Activated CD4-positive, alpha-beta T cell treated with anti-CD3 and anti-CD28 coated beads for 36 hours (primary cell): ENCODE results near the gene IL10. TPM values are rescaled to one million over a fixed set of nuclear protein-coding genes. Genes with fewer than 3 reads are reported as not detected.

Source experiments
- ATAC-seq: fragments of 200-7000 bp; cut with Tn5 transposase; one replicate; pipeline ENCODE4 v1.10.0; 2021; ENCODE audit warnings: mild to moderate bottlenecking, moderate library complexity
- CTCF ChIA-PET: fragments of 350-600 bp; sonication (Branson Sonifier 250); formaldehyde crosslinking; loops from one replicate; lab custom pipeline; 2021; ENCODE audit warnings: antibody characterized with exemption; lab: Charles Lee
- POLR2A ChIA-PET: fragments of 350-600 bp; sonication (Branson Sonifier 250); formaldehyde crosslinking; loops from one replicate; lab custom pipeline; 2021; ENCODE audit warnings: antibody characterized with exemption, inconsistent platforms; lab: Charles Lee
- DNase-seq: peaks from one replicate; pipeline ENCODE4 v3.0.0-alpha.2; 2020
- H3K27ac Mint-ChIP-seq: one replicate; pipeline ENCODE4 v1.8.0; 2021; ENCODE audit warnings: mixed read lengths
- H3K27me3 Mint-ChIP-seq: one replicate; pipeline ENCODE4 v1.8.0; 2021; ENCODE audit warnings: mixed read lengths
- H3K36me3 Mint-ChIP-seq: one replicate; pipeline ENCODE4 v1.8.0; 2021; ENCODE audit warnings: low read depth, mixed read lengths
- H3K4me1 Mint-ChIP-seq: one replicate; pipeline ENCODE4 v1.8.0; 2021; ENCODE audit warnings: mixed read lengths
- H3K4me3 Mint-ChIP-seq: one replicate; pipeline ENCODE4 v1.8.0; 2021; ENCODE audit warnings: mild to moderate bottlenecking, moderate library complexity, mixed read lengths
- H3K9me3 Mint-ChIP-seq: one replicate; pipeline ENCODE4 v1.8.0; 2021; ENCODE audit warnings: low read depth, mixed read lengths
- intact Hi-C, 2 experiments: fragments of 100-400 bp; cut with DNase I in 1 of 2; cut with micrococcal nuclease in 1 of 2; formaldehyde crosslinking; loops; one replicate each; pipeline versions ENCODE4 v1.14.2 to v1.15.1; 2022 to 2024; cut with DNase I, micrococcal nuclease
- total RNA-seq, 2 experiments: library from RNA; stranded (reverse); gene quantifications; one replicate each; pipeline ENCODE4 v1.2.3, GENCODE V29; 2021

IL10 gene
- total RNA-seq, 2 experiments from 2014 or later: 1.3 to 1.6 TPM

DNA sequence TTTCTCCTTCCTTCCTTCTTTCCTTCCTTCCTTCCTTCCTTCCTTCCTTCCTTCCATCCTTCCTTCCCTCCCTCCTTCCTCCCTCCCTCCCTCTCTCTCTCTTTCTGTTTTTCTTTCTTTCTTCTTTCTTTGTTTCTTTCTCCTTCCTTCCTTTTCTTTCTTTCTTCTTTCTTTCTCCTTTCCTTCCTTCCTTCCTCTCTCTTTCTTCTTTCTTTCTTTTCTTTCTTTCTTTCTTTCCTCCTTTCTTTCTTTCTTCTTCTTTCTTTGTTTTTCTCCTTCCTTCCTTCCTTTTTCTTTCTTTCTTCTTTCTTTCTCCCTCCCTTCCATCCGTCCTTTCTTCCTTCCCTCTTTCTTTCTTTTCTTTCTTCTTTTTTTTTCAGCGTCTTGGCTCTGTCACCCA lies 19.8 kb downstream of the IL10 start:
- H3K4me3 Mint-ChIP-seq: no peak overlapping the region
- ChIA-PET CTCF (interaction anchor here (0.8 to 1.3 kb wide), 3 partner anchors 13 to 57 kb away, joined by 3 to 4 read pairs (median 3); no protein-coding TSS in a partner anchor), POLR2A (no interaction called here)
- H3K36me3 Mint-ChIP-seq: no peaks in the 10 kb centered on the region
- no peaks in the 10 kb centered on the region for H3K9me3 Mint-ChIP-seq
- no peak overlapping the region for H3K27ac Mint-ChIP-seq
- intact Hi-C loops: no loop called here
- ATAC-seq: no peak
- H3K4me1 Mint-ChIP-seq: peaks cover 40% of the 10 kb centered on the region
- peaks cover 3% of the 10 kb centered on the region for H3K27me3 Mint-ChIP-seq
- no peak for DNase-seq

DNA sequence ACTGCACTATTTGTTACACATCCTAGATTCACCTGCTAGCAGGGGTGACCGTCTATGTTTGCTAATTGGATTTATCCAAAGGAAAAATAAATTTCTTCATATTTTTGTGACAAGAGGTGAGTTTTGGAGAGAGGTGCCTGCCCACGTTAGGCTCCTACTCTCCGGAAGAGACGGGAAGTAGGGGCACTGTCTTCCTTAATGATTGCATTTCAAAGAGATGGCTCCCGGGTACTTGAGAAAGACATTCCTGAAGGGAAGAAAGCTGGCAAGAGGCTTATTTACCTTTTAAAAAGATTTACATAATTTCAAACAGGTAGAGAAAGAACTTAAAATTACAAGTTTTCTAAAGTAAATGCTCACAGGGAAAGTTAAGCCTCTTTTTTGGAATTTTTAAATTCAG lies 20.4 kb downstream of the IL10 start:
- Mint-ChIP-seq H3K27ac (no peak overlapping the region), H3K27me3 (peaks cover 3% of the 10 kb centered on the region), H3K4me1 (peaks cover 40% of the 10 kb centered on the region), H3K9me3 (no peaks in the 10 kb centered on the region), H3K36me3 (no peaks in the 10 kb centered on the region), H3K4me3 (no peak overlapping the region)
- ChIA-PET POLR2A (no interaction called here), CTCF (no interaction called here)
- ATAC-seq (no peak), DNase-seq (no peak)
- intact Hi-C loops: no loop called here

GRCh38 chr1:206748348-206749030 lies 23.8 kb downstream of the IL10 start:
- H3K27ac Mint-ChIP-seq: no peak overlapping the region
- H3K4me3 Mint-ChIP-seq: no peak overlapping the region

GRCh38 chr1:206745301-206745700 lies 27.0 kb downstream of the IL10 start:
- ChIA-PET POLR2A (interaction anchor here (0.6 to 0.7 kb wide), 2 partner anchors 12 to 1081 kb away, joined by 4 to 9 read pairs; no protein-coding TSS in a partner anchor), CTCF (interaction anchor here (0.9 to 2.6 kb wide), 4 partner anchors 10 to 163 kb away, joined by 3 to 13 read pairs (median 3); no protein-coding TSS in a partner anchor)
- intact Hi-C loops: no loop called here
- Mint-ChIP-seq H3K27me3 (peaks cover 3% of the 10 kb centered on the region), H3K4me3 (no peak overlapping the region), H3K9me3 (no peaks in the 10 kb centered on the region), H3K4me1 (peaks cover 46% of the 10 kb centered on the region), H3K36me3 (no peaks in the 10 kb centered on the region), H3K27ac (no peak overlapping the region)
- DNase-seq (no peak), ATAC-seq (no peak)

More at GRCh38 chr1:206748348-206749030, 23.8 kb downstream of the IL10 start:
- peaks cover 3% of the 10 kb centered on the region for H3K27me3 Mint-ChIP-seq
- peaks cover 27% of the 10 kb centered on the region for H3K4me1 Mint-ChIP-seq
- no peaks in the 10 kb centered on the region for H3K36me3 Mint-ChIP-seq
- intact Hi-C loops: loop anchor here in 1 of 2 experiments (1.0 kb wide), 1 partner anchor 40 kb away; no protein-coding TSS in a partner anchor
- ATAC-seq: no peak
- no peaks in the 10 kb centered on the region for H3K9me3 Mint-ChIP-seq
- ChIA-PET POLR2A (no interaction called here), CTCF (interaction anchor here (0.7 to 3.0 kb wide), 10 partner anchors 9 to 163 kb away, joined by 3 to 12 read pairs (median 3); no protein-coding TSS in a partner anchor)
- DNase-seq: no peak

DNA sequence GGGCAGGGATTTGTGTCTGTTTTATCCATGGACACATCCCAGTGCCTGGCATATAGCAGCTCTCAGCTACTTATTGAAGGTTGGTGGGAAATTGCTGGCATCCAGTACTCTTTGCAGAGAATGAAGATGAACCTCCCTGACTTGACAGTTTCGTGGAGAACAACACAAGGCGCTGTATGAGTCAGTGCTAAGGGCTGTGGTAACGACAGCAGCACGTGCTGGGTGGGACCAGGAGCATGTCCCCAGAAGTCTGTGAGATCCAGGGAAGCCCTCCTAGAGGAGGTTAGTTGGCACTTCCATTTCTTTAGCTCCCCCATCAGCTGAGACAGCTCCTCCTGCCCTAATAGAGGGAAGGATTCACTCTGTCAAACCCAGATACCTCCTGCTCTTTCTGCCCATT lies 27.6 kb downstream of the IL10 start:
- ChIA-PET POLR2A (no interaction called here), CTCF (interaction anchor here (0.8 to 2.6 kb wide), 3 partner anchors 10 to 164 kb away, joined by 3 to 13 read pairs (median 5); no protein-coding TSS in a partner anchor)
- no peaks in the 10 kb centered on the region for H3K9me3 Mint-ChIP-seq
- peak; percentile 45 for DNase-seq
- H3K4me1 Mint-ChIP-seq: peaks cover 51% of the 10 kb centered on the region
- no peaks in the 10 kb centered on the region for H3K36me3 Mint-ChIP-seq
- no peak overlapping the region for H3K27ac Mint-ChIP-seq
- peak; percentile 50 for ATAC-seq
- peaks cover 3% of the 10 kb centered on the region for H3K27me3 Mint-ChIP-seq
- intact Hi-C loops: no loop called here
- H3K4me3 Mint-ChIP-seq: no peak overlapping the region

GRCh38 chr1:206742719-206743383 lies 29.4 kb downstream of the IL10 start:
- DNase-seq (peak; percentile 40), ATAC-seq (no peak)
- Mint-ChIP-seq H3K9me3 (no peaks in the 10 kb centered on the region), H3K4me3 (no peak overlapping the region), H3K36me3 (peaks cover 9% of the 10 kb centered on the region), H3K4me1 (peaks cover 60% of the 10 kb centered on the region), H3K27ac (peak overlapping the region; percentile 24), H3K27me3 (no peaks in the 10 kb centered on the region)
- intact Hi-C loops: no loop called here
- CTCF ChIA-PET: interaction anchor here (0.6 to 1.7 kb wide), 6 partner anchors 11 to 169 kb away, joined by 3 to 6 read pairs (median 5); no protein-coding TSS in a partner anchor
- POLR2A ChIA-PET: interaction anchor here (0.9 kb wide), 1 partner anchor 60 kb away, joined by 3 read pairs; no protein-coding TSS in a partner anchor

- Mint-ChIP-seq H3K36me3 (peaks cover 9% of the 10 kb centered on the region), H3K27me3 (no peaks in the 10 kb centered on the region), H3K4me1 (peaks cover 77% of the 10 kb centered on the region), H3K4me3 (no peak overlapping the region), H3K27ac (no peak overlapping the region), H3K9me3 (no peaks in the 10 kb centered on the region)
- DNase-seq (no peak), ATAC-seq (no peak)
- intact Hi-C loops: no loop called here
- CTCF ChIA-PET: interaction anchor here (0.9 to 2.2 kb wide), 7 partner anchors 13 to 171 kb away, joined by 3 to 9 read pairs (median 5); no protein-coding TSS in a partner anchor
- POLR2A ChIA-PET: interaction anchor here (0.5 kb wide), 1 partner anchor 184 kb away, joined by 4 read pairs; no protein-coding TSS in a partner anchor
Observed at GRCh38 chr1:206741142-206741701, 31.1 kb downstream of the IL10 start.

DNA sequence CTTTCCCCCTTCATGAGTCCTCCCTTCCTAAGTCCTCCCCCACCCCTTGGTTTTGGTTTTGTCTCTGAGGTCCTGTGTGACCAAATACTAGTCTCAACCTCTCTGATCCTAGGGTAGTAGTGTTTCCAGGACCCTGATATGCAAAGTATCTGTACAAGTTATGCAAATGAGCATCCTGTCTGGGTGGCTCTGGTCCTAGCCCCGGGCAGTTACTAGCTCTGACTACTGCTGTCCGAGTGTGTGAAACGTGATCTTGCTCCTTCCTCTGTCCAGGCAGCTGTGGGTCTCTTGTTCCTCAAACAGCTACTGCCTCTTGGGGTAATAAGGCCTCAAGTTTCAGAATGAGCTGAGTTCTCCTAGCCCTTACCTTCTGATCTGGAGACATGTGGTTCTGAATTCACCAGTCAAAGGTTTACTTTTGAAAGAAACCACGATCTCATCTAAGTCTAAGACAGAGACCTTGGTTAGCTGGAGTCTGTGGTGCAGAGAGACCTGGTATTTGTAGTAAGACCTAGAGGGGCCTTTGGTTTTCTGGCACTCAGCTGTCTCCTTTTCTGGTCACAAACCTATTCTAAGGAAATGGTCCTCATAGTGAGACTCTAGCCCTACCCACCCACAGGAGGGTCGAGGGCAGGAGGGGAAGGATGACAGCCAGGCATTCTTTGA lies 32.8 kb downstream of the IL10 start:
- Mint-ChIP-seq H3K27ac (peak overlapping the region; percentile 82), H3K36me3 (peaks cover 12% of the 10 kb centered on the region), H3K4me1 (peaks cover 86% of the 10 kb centered on the region), H3K27me3 (no peaks in the 10 kb centered on the region), H3K9me3 (no peaks in the 10 kb centered on the region), H3K4me3 (peak overlapping the region; percentile 20)
- ATAC-seq: peak; percentile 85
- ChIA-PET POLR2A (interaction anchor here (0.7 to 1.5 kb wide), 4 partner anchors 30 to 269 kb away, joined by 3 to 7 read pairs (median 3); partner anchors contain the start of gene IKBKE), CTCF (interaction anchor here (0.6 to 2.2 kb wide), 25 partner anchors 9 to 242 kb away, joined by 3 to 23 read pairs (median 5); partner anchors contain the start of genes DYRK3, FCMR, IL10 and IL20)
- intact Hi-C loops: loop anchor here (1.0 to 2.0 kb wide), 5 partner anchors 17 to 64 kb away; no protein-coding TSS in a partner anchor
- peak; percentile 53 for DNase-seq

- intact Hi-C loops: loop anchor here (1.0 to 2.0 kb wide), 5 partner anchors 18 to 65 kb away; no protein-coding TSS in a partner anchor
- DNase-seq: peak; percentile 38
- Mint-ChIP-seq H3K27ac (peak overlapping the region; percentile 82), H3K4me3 (peak overlapping the region; percentile 20), H3K9me3 (no peaks in the 10 kb centered on the region), H3K4me1 (peaks cover 84% of the 10 kb centered on the region), H3K27me3 (no peaks in the 10 kb centered on the region), H3K36me3 (peaks cover 14% of the 10 kb centered on the region)
- ChIA-PET POLR2A (interaction anchor here (0.9 to 1.5 kb wide), 2 partner anchors 31 to 65 kb away, joined by 3 to 7 read pairs; no protein-coding TSS in a partner anchor), CTCF (interaction anchor here (0.5 to 7.5 kb wide), 22 partner anchors 10 to 252 kb away, joined by 3 to 198 read pairs (median 4); partner anchors contain the start of genes FCMR, IL10 and IL20)
- no peak for ATAC-seq
Observed at GRCh38 chr1:206738370-206739366, 33.6 kb downstream of the IL10 start.
